Measurements from ENCODE around the gene MILR1.

GRCh38 chr17:64425191-64425590, 23.7 kb upstream of the MILR1 start:
- TF ChIP-seq POLR2AphosphoS5 (IDR thresholded peaks at IDR 0.05; ENCODE audit: low read depth, low read length) (no peak), TAF1 (IDR thresholded peaks at IDR 0.05; ENCODE audit: borderline replicate concordance, insufficient read depth, low read length) (no peak), SIN3A (IDR thresholded peaks at IDR 0.05; ENCODE audit: borderline replicate concordance, insufficient read depth, low read length) (no peak)
